Breast epithelium (tissue), 4 donors: Measurements from ENCODE around the gene TMIGD3. TPM values are rescaled to one million over a fixed set of nuclear protein-coding genes. Genes with fewer than 3 reads are reported as not detected.

ENCODE experiments used
- DNase-seq, 2 donors: peaks; one replicate each; pipeline ENCODE4 v3.0.0-alpha.2; 2019; ENCODE audit warnings: low spot score in 2 of 2
- H3K27ac ChIP-seq, 2 donors: fragments of 200-600 bp; sonication (generic) in 1 of 2; one replicate each; pipeline ENCODE4 v1.5.1; 2016 to 2019; ENCODE audit warnings: mild to moderate bottlenecking in 1 of 2
- H3K27me3 ChIP-seq, 2 donors: fragments of 200-600 bp; sonication (generic) in 1 of 2; one replicate each; pipeline versions ENCODE4 v1.5.1 to v1.6.0; 2017 to 2019; ENCODE audit warnings: control low read depth in 1 of 2, mild to moderate bottlenecking in 1 of 2
- H3K36me3 ChIP-seq: fragments of 200-600 bp; one replicate; pipeline ENCODE4 v1.5.1; 2019
- H3K4me1 ChIP-seq, 2 donors: fragments of 200-600 bp; sonication (generic); one replicate each; pipeline ENCODE4 v1.5.1; 2016 to 2019; ENCODE audit warnings: control low read depth in 1 of 2
- H3K4me3 ChIP-seq, 3 donors: fragments of 200-600 bp; sonication (generic); 1 replicate in 2 of 3; 2 replicates in 1 of 3; pipeline ENCODE4 v1.5.1; 2016 to 2019; ENCODE audit warnings: mild to moderate bottlenecking in 3 of 3, moderate library complexity in 2 of 3
- H3K9me3 ChIP-seq, 2 donors: fragments of 200-600 bp; sonication (generic) in 1 of 2; one replicate each; pipeline ENCODE4 v1.5.1; 2016 to 2019; ENCODE audit warnings: control low read depth in 1 of 2
- POLR2A ChIP-seq: fragments of 450-650 bp; IDR thresholded peaks from one replicate; pipeline ENCODE4 v1.6.1; 2016; ENCODE audit warnings: antibody characterized with exemption, mild to moderate bottlenecking, moderate library complexity
- POLR2AphosphoS5 ChIP-seq, 3 donors: sonication (generic); formaldehyde crosslinking; IDR thresholded peaks; one replicate each; pipeline ENCODE4 v1.6.1; 2017; ENCODE audit warnings: antibody characterized with exemption in 3 of 3
- intact Hi-C: fragments of 100-400 bp; cut with DNase I; formaldehyde crosslinking; loops from one replicate; pipeline ENCODE4 v1.15.1; 2023; ENCODE audit warnings: low total_unique reads
- total RNA-seq, 3 donors: library from RNA; depleted of rRNA; stranded (reverse); fragments of >200 nt; gene quantifications; one replicate each; pipeline ENCODE4 v1.1.0, GENCODE V29; 2016
- TF ChIP-seq, protein P1 (sequence below), 3 donors: fragments of 450-650 bp; IDR thresholded peaks; one replicate each; pipeline ENCODE4 v1.5.1; 2016 to 2017; ENCODE audit warnings: antibody characterized with exemption in 3 of 3, mild to moderate bottlenecking in 3 of 3, moderate library complexity in 3 of 3

Gene TMIGD3
- total RNA-seq, 3 donors from 2014 or later: 5.9 to 14.6 (median 10.0) TPM

- intact Hi-C loops: no loop called here
These were observed 63.7 kb downstream of the TMIGD3 start for GRCh38 chr1:111439461-111440351.

DNA sequence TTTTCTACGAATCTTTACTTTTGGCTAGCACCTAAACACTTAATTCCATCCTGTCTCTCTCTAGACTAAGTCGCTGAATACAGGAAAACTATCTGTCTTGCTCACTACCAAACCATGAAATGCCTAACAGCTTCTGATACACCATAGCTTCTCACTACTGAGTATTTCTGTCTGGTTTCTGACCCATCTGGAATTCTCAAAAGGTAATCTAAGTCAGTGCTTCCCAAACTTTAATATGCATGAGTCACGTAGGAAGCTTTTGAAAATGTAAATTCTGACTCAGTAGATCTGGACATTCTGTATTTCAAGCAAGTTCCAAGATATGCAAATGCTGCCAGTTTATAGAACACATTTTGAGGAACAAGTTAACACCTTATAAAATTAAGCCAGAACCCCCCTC, 66.7 kb downstream of the TMIGD3 start:
- Histone ChIP-seq H3K9me3 (no peaks in the 10 kb centered on the region), H3K27ac (no peak overlapping the region), H3K4me1 (no peaks in the 10 kb centered on the region), H3K4me3 (no peak overlapping the region), H3K36me3 (no peaks in the 10 kb centered on the region), H3K27me3 (no peaks in the 10 kb centered on the region)
- TF ChIP-seq, protein P1, sequence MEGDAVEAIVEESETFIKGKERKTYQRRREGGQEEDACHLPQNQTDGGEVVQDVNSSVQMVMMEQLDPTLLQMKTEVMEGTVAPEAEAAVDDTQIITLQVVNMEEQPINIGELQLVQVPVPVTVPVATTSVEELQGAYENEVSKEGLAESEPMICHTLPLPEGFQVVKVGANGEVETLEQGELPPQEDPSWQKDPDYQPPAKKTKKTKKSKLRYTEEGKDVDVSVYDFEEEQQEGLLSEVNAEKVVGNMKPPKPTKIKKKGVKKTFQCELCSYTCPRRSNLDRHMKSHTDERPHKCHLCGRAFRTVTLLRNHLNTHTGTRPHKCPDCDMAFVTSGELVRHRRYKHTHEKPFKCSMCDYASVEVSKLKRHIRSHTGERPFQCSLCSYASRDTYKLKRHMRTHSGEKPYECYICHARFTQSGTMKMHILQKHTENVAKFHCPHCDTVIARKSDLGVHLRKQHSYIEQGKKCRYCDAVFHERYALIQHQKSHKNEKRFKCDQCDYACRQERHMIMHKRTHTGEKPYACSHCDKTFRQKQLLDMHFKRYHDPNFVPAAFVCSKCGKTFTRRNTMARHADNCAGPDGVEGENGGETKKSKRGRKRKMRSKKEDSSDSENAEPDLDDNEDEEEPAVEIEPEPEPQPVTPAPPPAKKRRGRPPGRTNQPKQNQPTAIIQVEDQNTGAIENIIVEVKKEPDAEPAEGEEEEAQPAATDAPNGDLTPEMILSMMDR (IDR thresholded peaks at IDR 0.05): no peak
- TF ChIP-seq POLR2AphosphoS5 (IDR thresholded peaks at IDR 0.05): no peak
- no peak for TF ChIP-seq POLR2A
- intact Hi-C loops: no loop called here
- DNase-seq: no peak

More at GRCh38 chr1:111439461-111440351, 63.7 kb downstream of the TMIGD3 start:
- DNase-seq: no peak
- H3K36me3 ChIP-seq: no peaks in the 10 kb centered on the region
- TF ChIP-seq POLR2A (no peak), POLR2AphosphoS5 (IDR thresholded peaks at IDR 0.05) (no peak)
- TF ChIP-seq, protein P1 (IDR thresholded peaks at IDR 0.05): no peak
- no peak overlapping the region for H3K4me3 ChIP-seq
- H3K27me3 ChIP-seq: no peaks in the 10 kb centered on the region
- H3K27ac ChIP-seq: no peak overlapping the region
- H3K4me1 ChIP-seq: no peaks in the 10 kb centered on the region
- no peaks in the 10 kb centered on the region for H3K9me3 ChIP-seq

Other genes starting within 250 kb of the TMIGD3 start
- gene CHIA, start 212.8 kb downstream of the TMIGD3 start, total RNA-seq: not detected
- gene OVGP1, start 75.9 kb downstream of the TMIGD3 start, total RNA-seq: 1 to 10 TPM; 2.6 to 7.9 (median 6.6) TPM
- gene WDR77, start 54.4 kb downstream of the TMIGD3 start, total RNA-seq: 10 to 100 TPM; 22.7 to 33.8 (median 30.2) TPM
- 100 to 1,000 TPM; 143 to 159 (median 148) TPM for gene ATP5PB, start 54.2 kb downstream of the TMIGD3 start, total RNA-seq
- gene C1orf162, start 29.6 kb downstream of the TMIGD3 start, total RNA-seq: 10 to 100 TPM; 22.3 to 51.2 (median 23.0) TPM
- gene ADORA3, start within 50 bp of the TMIGD3 start, total RNA-seq: 10 to 100 TPM in 2 of 3 donors, 1 to 10 TPM in 1; 9.5 to 13.8 (median 13.2) TPM
- gene RAP1A, start 116.2 kb upstream of the TMIGD3 start, total RNA-seq: 10 to 100 TPM; 45.9 to 72.8 (median 54.9) TPM
- 1 to 10 TPM; 3.0 to 4.6 (median 3.8) TPM for gene INKA2, start 235.8 kb upstream of the TMIGD3 start, total RNA-seq